ENCODE results near the gene ELAVL2.

- no peak for TF ChIP-seq CTCF (IDR thresholded peaks at IDR 0.05)
- no peak for TF ChIP-seq POLR2A (IDR thresholded peaks at IDR 0.05)
- TF ChIP-seq EP300 (IDR thresholded peaks at IDR 0.05): no peak
Observed at GRCh38 chr9:23812673-23813072, 13.4 kb downstream of the ELAVL2 start.

Measured in tibial nerve (tissue), 4 donors.